ENCODE measurements around the gene APBB2. TPM values are rescaled to one million over a fixed set of nuclear protein-coding genes. Genes with fewer than 3 reads are reported as not detected.
"Not testable (repeated sequence)": the region's sequence is repeated elsewhere in the genome, so short reads cannot be mapped to it uniquely, and the experiment has no call there.

APBB2 gene
- total RNA-seq, 1 experiment from 2014 or later = 29.7 TPM

DNA sequence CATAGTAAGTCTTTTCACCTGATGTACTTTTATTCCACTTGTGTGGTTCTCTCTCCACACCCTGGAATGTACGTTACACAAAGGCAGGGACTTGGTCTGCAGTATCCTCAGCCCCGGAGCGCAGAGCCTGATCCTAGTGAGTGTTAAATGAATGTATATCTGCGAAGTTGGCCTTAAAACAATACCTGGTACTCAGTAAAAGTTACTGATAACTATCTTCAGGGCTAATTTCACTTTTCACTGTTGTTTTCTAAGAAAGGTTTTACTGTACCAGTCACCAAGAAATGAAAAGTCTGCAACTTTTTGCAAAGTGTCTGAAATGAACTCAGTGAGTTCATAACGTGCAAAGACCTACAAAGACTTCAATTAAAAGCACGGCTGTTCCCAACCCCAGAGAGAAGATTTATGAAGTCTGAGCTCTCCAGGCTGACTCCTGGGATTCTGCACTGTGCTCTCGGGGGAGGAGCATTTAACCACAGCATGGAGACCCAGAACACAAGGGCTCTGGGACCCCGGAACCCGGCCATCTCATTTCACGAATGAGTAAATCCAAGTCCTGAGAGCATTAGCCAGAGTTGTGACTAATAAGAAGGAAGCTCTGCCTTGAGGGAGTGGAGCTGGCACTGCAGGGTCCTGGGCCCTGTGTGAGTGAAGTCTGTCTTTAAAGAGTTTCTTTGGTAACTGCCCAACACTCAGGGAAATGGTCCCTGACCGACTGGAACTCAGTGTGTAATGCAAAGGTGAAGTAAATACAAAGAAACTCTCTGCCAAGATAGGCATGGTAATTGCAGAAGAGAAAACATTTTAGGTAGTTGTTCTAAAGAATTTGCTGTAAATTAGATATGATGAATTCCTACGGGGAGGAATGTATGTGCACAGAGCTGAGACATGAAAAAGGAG lies 298.8 kb downstream of the APBB2 start:
- in situ Hi-C loops (cut with HindIII; ENCODE audit: low sequenced_read_pairs) = no loop called here

DNA sequence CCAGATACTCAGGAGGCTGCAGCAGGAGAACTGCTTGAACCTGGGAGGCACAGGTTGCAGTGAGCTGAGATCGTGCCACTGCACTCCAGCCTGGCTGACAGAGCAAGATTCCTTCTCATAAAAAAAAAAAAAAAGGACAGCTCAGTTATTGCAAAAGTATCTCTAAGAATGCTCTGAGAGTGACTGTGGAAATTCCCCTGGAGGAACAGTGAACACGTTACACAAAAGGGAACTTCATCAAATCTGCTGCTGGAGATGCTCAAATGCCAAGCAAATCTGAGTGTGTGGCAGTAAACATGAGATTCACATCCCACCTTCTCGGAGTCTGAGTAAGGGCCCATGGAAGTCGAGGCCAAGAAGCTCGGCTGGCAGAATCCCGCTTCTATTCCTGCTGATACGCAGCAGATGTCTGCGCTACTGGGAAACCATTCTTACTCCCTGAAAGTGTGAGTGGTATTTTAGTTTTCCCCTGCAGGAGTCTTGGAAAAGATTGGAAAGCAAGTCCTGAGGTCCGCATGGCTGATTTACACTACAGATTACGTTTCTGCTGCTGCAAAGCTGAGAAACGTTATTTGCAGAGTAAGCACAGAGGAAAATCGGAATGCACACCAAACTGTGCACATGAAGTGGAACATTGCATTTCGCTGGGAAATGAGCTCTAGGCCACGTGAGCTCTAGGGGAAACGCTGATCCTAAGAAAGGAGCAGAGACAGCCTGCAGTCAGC lies 301.7 kb downstream of the APBB2 start:
- in situ Hi-C loops (cut with HindIII; ENCODE audit: low sequenced_read_pairs) = no loop called here
- DNase-seq (ENCODE audit: low spot score) = no peak

More for the DNA sequence above, 298.8 kb downstream of the APBB2 start:
- no peak for DNase-seq (ENCODE audit: low spot score)

DNA sequence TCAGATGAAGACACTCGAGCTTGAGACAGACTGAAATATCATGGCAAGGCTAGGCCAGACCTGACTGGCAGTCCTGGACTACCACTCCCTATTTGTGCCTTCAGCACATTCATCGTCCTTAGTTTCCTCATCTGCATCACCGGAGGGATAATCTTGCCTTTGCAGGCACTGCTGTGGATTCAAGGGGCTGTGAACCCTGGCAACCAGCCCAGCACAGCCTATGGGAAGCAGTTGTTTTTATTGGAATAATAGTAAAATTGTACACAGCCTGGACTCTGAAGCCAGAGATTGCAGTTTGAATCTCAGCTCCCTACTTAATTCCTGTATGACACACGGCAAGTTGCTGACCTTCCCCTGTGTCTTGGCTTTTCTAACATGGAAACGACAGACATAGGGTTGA lies 303.6 kb downstream of the APBB2 start:
- no peak for DNase-seq (ENCODE audit: low spot score)
- in situ Hi-C loops (cut with HindIII; ENCODE audit: low sequenced_read_pairs) = no loop called here

DNA sequence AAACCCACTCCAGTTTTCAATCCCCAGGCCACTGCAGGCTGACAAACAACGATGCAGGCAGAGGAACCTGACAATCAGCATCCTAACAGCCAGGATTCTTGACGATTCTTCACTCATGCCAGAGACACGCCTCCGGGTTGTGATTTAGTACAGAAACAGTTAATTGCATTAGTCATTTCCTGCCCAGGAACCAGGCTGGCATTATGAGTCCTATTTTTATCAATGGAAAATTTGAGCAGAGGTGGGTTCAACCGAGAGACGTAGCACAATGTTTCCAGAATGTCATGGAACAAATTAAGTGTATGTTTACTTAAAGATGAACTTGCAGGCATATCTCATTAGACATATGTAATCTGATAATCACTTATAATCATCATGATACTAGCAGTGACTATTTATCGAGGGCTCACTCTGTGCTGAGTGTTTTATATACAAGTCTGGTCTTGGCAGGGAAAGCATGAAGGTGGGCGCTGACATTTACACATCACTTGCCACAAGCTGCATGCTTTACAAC lies 304.9 kb downstream of the APBB2 start:
- in situ Hi-C loops (cut with HindIII; ENCODE audit: low sequenced_read_pairs) = no loop called here
- no peak for DNase-seq (ENCODE audit: low spot score)

DNA sequence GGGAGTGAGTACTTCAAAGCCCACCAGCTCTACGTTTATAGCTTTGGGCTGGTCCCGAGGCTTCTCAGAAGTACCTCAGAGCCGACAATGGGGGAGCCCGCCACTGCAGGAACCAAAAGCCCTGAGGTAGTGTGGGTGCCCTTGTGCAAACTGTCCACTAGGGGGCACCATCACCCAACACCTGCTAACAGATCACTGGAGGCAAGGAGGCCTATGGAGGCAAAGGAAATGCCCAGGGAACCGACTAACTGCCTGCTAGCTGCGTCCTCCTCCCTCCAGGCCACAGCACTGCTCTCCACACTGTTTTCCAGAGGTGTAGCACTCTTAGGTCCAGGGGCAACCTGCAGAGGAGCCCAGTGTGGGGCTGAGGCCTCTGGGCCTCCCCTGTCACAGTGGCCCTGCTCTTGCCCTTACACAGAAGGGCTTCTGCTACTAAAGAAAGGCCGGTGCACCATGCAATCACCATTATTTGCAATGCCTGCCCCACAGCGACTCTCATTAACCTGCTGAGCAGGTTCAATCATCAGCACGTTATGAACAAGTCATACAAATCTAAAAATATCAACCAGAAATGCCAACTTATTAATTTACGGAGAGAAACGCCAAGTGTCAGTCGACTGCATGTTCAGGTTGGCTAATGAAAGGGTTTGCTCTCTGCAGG lies 305.5 kb downstream of the APBB2 start:
- in situ Hi-C loops (cut with HindIII; ENCODE audit: low sequenced_read_pairs) = no loop called here
- DNase-seq (ENCODE audit: low spot score) = peak; percentile 69

DNA sequence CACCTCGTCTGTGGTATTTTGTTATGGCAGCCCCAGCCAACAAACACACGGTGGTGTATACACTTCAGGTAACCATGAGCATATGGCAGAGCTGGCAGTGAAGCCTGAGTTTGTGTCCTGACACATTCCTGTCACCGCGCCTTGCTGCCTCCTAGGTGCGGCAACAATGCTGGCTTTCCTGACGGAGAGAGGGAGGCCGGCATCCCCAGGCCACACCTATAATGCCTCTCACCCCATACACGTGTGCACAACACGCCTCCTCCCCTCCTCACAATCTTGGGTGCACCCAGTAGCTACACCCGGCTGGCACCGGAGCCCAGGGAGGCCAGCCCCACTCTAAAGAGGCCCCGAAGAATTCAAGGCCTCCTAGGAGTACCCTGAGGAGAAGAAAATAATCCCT lies 306.0 kb downstream of the APBB2 start:
- in situ Hi-C loops (cut with HindIII; ENCODE audit: low sequenced_read_pairs) = no loop called here
- DNase-seq (ENCODE audit: low spot score) = peak; percentile 92

DNA sequence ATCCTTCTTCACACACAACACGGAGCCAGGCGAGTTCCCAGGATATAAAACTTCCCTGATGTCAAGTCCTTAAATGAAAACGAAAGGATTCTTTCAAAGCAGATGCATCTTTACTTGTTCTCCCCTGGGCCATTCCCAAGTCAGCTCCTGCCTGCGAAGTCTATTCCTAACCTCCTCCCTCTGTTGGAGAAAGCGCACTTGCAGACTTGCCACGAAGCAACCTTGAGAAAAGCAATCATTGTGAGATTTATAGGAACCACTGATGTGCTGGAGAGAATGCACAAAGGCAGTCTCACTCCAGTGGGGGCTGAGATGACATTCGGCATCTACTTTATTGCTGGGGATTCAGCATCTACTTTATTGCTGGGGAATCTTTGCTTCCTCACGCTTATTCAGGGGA lies 308.9 kb downstream of the APBB2 start:
- in situ Hi-C loops (cut with HindIII; ENCODE audit: low sequenced_read_pairs) = no loop called here

DNA sequence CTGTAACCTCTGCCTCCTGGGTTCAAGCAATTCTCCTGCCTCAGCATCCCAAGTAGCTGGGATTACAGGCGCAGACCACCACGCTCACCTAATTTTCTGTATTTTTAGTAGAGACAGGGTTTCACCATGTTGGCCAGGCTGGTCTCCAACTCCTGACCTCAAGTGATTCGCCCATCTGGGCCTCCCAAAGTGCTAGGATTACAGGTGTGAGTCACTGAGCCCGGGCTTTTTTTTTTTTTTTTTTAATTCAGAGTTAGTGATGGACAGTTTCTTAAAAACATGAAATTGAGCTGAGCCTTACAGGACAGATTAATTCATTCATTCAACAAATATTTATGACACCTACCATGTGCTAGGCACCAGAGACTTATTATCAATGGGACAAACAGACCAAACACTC lies 313.8 kb downstream of the APBB2 start:
- in situ Hi-C loops (cut with HindIII; ENCODE audit: low sequenced_read_pairs); DNase-seq (ENCODE audit: low spot score): not testable (repeated sequence)

More for the DNA sequence above, 308.9 kb downstream of the APBB2 start:
- no peak for DNase-seq (ENCODE audit: low spot score)

DNA sequence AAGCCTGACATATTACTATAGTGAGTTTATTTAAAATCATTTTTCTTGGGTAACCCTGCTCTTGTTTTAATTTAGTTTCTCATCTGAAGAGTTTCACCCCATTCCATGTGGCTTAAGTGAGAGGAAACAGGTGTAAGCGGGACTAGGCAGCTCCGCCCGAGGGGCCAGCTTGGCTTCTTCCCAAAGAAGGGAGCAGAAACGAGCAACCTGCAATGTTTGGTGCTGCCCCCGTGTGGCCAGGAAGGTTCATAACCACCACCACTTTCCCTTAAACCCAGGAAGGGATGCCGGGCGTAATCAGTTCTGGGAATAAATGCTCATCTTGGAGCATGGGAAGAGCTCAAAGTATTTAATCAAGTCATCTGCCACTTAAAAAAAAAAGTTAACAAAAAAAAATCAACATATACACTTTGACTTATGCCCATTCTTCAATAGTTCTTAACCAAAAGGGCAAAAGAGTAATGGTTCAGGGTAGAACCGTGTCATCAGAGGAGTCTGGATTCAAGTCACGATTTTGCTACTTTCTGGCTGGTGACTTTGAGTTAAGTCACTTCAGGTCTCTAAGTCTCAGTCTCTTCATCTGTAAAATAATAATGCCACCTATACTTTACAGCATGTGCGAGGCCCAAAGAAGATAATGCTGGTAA lies 316.7 kb downstream of the APBB2 start:
- DNase-seq (ENCODE audit: low spot score) = peak; percentile 41
- in situ Hi-C loops (cut with HindIII; ENCODE audit: low sequenced_read_pairs) = no loop called here

DNA sequence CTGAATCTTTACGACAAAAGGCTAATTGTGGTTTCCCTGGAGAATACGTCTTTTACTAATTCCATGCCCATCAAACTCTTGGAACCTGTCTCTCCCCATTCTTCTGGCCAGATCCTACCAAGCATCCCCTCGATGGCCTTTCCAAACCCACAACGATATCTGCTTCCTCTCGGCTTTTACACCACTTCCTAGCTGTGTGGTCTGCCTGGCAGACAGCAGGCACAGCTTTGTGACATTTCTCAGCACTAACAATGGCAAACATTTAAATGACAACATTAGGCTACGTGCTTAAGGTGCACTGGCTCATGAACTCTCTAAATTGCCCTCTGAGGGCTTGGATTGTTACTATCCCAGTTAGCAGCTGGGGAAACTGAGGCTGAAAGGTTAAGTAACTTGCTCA lies 323.6 kb downstream of the APBB2 start:
- in situ Hi-C loops (cut with HindIII; ENCODE audit: low sequenced_read_pairs) = no loop called here
- no peak for DNase-seq (ENCODE audit: low spot score)

DNA sequence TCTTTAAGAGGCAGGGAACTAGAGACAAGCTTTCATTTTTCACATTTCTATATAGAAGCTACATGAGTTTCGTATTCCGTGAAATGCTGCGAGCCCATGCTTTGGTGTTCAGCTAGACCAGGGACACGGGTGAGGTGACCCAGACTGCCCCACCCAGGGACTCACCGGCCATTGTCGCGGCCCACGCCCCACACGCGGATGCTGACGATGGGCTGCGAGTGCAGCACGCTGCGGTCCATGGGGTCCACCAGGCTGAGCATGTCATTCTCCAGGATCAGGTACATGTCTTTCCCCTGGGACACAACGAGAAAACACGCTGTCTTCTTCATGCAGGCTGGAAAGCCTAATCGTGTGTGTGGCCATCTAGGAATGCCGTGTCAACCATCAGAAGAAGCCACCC lies 324.1 kb downstream of the APBB2 start:
- in situ Hi-C loops (cut with HindIII; ENCODE audit: low sequenced_read_pairs) = no loop called here

DNA sequence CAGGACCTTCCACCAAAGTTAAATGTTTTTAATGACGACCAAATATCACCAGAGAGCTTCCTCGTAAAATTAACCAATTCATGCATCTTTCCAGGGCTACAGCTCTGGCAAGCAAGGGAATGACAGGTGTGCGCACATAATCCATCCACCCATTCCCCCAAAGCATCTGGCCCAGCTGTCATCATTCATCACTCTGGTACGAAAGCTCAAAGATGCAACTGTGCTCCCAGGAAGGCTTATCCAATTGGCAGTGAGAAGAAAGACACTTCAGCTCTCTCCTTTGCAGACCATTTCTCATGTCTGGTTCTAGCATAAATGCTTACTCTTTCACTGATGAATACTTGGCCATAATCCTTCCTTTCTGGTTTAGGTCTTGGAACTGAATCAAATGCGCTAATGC lies 325.4 kb downstream of the APBB2 start:
- no peak for DNase-seq (ENCODE audit: low spot score)
- in situ Hi-C loops (cut with HindIII; ENCODE audit: low sequenced_read_pairs) = no loop called here

More for the DNA sequence above, 324.1 kb downstream of the APBB2 start:
- DNase-seq (ENCODE audit: low spot score) = no peak

DNA sequence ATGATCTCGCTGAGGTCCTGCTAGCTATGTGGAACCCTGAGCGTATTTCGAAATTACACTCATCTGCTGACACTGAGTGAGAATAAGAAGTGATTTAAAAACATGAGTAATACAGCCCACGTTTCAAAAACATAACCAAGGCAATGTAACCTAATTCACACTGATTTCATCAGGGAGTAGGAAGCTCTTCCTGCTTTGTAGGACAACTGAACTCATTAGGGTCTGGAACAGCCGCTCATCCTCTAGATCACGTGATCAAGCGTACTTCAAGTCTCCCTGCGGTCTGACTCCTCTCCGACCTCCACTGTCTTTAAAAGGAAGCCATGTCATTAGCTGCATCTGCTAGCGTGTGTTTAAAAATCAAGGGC lies 326.6 kb downstream of the APBB2 start:
- DNase-seq (ENCODE audit: low spot score) = no peak
- in situ Hi-C loops (cut with HindIII; ENCODE audit: low sequenced_read_pairs) = no loop called here

DNA sequence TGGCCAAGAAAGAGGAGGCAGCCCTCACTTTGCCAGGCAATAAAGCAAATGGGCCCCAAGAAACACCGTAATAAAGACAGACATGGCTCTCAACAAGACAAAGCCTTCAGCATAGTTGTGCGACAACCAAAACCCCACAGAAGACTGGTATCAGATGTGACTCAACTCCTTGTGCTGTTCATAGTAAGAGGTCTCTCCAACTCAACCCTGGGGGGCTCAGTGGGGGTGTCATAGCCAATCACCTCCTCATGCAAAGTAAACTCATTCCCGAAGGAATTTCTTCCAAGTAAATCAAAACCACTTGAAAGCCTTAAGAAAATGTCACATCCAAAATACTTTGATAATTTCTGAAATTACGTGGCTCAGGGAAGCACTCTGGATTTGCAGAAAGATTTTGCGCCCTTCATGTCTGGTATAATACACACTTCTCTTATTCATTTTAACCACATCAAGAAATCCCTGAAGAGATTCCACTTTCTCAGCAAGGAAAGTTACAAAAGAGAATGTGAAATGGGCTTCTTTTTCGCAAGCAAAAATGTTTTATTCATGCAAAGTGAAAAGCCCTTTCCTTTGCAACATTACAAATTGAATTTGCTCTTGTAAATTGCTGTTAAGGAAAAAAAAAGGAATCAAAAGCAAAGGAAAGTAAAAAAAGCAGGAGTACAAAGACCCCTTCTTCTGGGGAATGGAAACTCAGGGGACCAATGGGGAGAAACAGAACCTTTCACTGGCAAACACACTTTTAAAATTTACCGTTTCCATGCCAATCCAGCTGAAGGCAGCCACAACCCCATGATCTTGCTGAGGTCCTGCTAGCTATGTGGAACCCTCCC lies 327.2 kb downstream of the APBB2 start:
- DNase-seq (ENCODE audit: low spot score) = no peak
- in situ Hi-C loops (cut with HindIII; ENCODE audit: low sequenced_read_pairs) = no loop called here

DNA sequence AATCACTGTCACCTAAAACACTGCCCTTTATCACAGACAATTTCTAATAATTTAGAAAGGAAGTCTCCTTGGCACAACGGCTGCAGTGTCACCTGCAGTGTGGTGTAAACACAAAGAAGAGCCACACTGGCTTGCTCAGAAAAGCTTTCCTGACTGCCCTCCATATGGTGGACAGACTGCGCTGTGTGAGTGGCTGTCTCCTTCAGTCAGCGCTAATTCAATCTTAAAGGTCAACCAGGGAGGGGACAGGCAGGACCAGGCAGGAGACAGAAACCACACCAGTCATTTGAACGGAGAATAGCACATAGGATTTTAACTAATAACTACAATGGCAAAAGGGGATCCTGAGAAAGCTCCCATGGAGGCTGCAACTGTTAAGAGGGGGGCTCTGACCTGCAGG lies 332.5 kb downstream of the APBB2 start:
- peak; percentile 41 for DNase-seq (ENCODE audit: low spot score)
- in situ Hi-C loops (cut with HindIII; ENCODE audit: low sequenced_read_pairs) = no loop called here

DNA sequence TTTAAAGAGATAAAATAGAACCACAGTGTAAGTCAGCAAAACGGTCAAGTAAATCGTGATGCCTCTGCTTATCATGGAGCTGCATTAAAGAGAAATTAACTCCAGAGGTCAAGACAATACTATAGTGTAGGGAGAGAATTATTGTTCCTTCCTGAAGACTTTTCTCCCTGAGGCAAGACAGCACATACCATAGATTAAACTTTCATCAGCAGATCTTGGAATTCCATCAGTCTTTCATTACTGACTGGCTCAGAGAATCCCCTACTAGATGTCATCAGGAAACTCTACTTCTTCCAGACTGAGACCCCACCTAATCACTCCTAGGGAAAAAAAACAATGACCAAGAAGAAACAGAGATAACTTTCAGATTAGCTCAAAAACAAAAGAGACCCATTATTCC lies 333.2 kb downstream of the APBB2 start:
- in situ Hi-C loops (cut with HindIII; ENCODE audit: low sequenced_read_pairs) = no loop called here
- DNase-seq (ENCODE audit: low spot score) = no peak

DNA sequence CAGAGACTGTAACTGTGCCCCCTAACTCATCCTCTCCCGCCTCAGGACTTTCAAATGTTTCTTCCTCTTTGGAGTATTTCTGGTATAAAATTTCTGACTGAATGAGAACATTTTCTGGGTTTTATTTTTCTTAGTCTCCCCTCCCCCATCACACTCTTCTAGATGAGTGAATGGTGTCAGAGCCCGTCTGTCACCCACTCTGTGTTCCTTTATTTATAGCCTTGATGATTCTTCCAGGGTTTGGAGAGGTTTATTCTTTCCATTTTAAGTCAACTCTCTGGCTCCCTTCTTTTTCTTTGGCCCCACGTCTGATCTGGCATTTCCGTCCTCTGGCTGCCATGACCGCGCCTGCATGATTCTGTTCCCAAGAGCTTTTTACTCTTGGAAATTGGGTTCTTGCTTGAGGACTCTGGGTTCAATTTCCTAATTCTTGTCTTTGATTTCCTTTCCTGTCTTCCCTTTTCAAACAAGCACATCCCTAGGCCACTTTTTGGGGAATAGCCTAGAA lies 335.7 kb downstream of the APBB2 start:
- no peak for DNase-seq (ENCODE audit: low spot score)
- in situ Hi-C loops (cut with HindIII; ENCODE audit: low sequenced_read_pairs) = no loop called here

DNA sequence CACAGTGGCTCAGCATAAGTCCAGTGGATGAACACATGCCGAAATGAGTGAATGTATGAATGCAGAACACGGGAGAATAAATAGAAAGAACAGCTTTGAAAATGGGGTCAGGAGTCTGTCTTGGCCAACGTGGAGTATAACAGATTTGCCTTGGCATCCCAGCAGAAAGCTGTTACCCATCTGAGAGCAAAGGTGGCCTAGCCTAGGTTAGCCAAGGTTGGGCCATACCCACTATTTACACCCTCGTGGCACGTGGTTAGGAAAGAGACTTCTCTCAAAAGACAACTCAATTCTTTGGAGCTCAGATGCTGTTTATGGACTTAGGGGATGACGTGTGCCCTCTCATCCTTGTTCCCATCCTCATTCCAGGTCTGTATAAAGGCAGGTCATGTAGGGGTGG lies 337.3 kb downstream of the APBB2 start:
- DNase-seq (ENCODE audit: low spot score) = no peak
- in situ Hi-C loops (cut with HindIII; ENCODE audit: low sequenced_read_pairs) = no loop called here

All from G401 (cell line).